Panc1 (cell line): ENCODE results near the gene TPT1.

Source experiments
- POLR2AphosphoS5 ChIP-seq: IDR thresholded peaks from 2 replicates; pipeline ENCODE4 v1.6.1; 2012; ENCODE audit warnings: mild to moderate bottlenecking, low read depth, low read length, moderate library complexity
- SIN3A ChIP-seq: IDR thresholded peaks from 2 replicates; pipeline ENCODE4 v1.6.1; 2012; ENCODE audit warnings: low read depth, mild to moderate bottlenecking, low read length, moderate library complexity, borderline replicate concordance; ENCODE audit not compliant: insufficient read depth
- TF ChIP-seq, protein P1 (sequence below): fragments of 450-650 bp; IDR thresholded peaks from 2 replicates; pipeline ENCODE4 v1.5.1; 2017; ENCODE audit warnings: mild to moderate bottlenecking
- TF ChIP-seq, protein P2 (sequence below), 2 experiments: IDR thresholded peaks; 2 replicates each; pipeline ENCODE4 v1.6.1; 2011 to 2012; ENCODE audit warnings: low read depth in 2 of 2, control low read depth in 1 of 2, low read length in 1 of 2, mild to moderate bottlenecking in 1 of 2, moderate library complexity in 1 of 2; ENCODE audit not compliant: insufficient read depth in 1 of 2

DNA sequence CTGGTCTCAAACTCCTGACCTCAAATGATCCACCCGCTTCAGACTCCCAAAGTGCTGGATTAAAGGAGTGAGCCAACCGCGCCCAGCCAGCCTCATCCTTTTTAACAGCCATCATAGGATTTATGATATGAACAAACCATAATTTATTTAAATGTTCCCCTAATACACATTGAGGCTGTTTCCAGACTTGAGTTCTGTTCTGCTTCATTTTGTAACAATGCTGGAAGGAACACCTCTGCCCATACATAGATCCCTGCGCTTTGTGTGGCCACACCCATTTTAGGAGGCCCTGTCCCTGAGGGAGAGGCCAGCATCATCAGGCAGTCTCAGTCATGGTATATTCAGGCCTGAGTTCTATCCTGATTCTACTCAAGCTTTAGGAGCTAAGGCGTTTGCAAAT, 35.9 kb downstream of the TPT1 start:
- TF ChIP-seq, protein P1, sequence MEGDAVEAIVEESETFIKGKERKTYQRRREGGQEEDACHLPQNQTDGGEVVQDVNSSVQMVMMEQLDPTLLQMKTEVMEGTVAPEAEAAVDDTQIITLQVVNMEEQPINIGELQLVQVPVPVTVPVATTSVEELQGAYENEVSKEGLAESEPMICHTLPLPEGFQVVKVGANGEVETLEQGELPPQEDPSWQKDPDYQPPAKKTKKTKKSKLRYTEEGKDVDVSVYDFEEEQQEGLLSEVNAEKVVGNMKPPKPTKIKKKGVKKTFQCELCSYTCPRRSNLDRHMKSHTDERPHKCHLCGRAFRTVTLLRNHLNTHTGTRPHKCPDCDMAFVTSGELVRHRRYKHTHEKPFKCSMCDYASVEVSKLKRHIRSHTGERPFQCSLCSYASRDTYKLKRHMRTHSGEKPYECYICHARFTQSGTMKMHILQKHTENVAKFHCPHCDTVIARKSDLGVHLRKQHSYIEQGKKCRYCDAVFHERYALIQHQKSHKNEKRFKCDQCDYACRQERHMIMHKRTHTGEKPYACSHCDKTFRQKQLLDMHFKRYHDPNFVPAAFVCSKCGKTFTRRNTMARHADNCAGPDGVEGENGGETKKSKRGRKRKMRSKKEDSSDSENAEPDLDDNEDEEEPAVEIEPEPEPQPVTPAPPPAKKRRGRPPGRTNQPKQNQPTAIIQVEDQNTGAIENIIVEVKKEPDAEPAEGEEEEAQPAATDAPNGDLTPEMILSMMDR, result no peak
- TF ChIP-seq, protein P2, sequence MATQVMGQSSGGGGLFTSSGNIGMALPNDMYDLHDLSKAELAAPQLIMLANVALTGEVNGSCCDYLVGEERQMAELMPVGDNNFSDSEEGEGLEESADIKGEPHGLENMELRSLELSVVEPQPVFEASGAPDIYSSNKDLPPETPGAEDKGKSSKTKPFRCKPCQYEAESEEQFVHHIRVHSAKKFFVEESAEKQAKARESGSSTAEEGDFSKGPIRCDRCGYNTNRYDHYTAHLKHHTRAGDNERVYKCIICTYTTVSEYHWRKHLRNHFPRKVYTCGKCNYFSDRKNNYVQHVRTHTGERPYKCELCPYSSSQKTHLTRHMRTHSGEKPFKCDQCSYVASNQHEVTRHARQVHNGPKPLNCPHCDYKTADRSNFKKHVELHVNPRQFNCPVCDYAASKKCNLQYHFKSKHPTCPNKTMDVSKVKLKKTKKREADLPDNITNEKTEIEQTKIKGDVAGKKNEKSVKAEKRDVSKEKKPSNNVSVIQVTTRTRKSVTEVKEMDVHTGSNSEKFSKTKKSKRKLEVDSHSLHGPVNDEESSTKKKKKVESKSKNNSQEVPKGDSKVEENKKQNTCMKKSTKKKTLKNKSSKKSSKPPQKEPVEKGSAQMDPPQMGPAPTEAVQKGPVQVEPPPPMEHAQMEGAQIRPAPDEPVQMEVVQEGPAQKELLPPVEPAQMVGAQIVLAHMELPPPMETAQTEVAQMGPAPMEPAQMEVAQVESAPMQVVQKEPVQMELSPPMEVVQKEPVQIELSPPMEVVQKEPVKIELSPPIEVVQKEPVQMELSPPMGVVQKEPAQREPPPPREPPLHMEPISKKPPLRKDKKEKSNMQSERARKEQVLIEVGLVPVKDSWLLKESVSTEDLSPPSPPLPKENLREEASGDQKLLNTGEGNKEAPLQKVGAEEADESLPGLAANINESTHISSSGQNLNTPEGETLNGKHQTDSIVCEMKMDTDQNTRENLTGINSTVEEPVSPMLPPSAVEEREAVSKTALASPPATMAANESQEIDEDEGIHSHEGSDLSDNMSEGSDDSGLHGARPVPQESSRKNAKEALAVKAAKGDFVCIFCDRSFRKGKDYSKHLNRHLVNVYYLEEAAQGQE (IDR thresholded peaks at IDR 0.05; ENCODE audit: insufficient read depth in 1 of 2, low read depth in 2 of 2, low read length in 1 of 2), result no peak
- TF ChIP-seq POLR2AphosphoS5 (no peak), SIN3A (no peak)
